K562 (cell line): ENCODE measurements around the gene REG4.

Source experiments
- GTF2E2 ChIP-seq: fragments of 200-800 bp; sonication (Bioruptor generic); IDR thresholded peaks from 2 replicates; pipeline ENCODE4 v1.6.1; 2016; ENCODE audit warnings: missing genetic modification characterization, missing compliant biosample characterization
- HNRNPK ChIP-seq: fragments of 200-400 bp; formaldehyde crosslinking; IDR thresholded peaks from one replicate; pipeline ENCODE4 v1.6.1; 2018; ENCODE audit warnings: mild to moderate bottlenecking, low read depth, low read length; ENCODE audit not compliant: poor library complexity, severe bottlenecking
- TF ChIP-seq, protein P1 (sequence below), 3 experiments: IDR thresholded peaks in 2 of 3; conservative IDR thresholded peaks in 1 of 3; 2 replicates each; pipeline ENCODE4 v1.5.1; 2011 to 2012; ENCODE audit warnings: low read length in 3 of 3, mild to moderate bottlenecking in 3 of 3, control low read depth in 2 of 3, improper control_type of control experiment in 1 of 3, inconsistent platforms in 1 of 3, low read depth in 1 of 3, mixed read lengths in 1 of 3, moderate library complexity in 1 of 3; ENCODE audit not compliant: insufficient read depth in 2 of 3

GRCh38 chr1:119797606-119798005 lies 13.7 kb downstream of the REG4 start:
- TF ChIP-seq GTF2E2 (tag) (no peak), HNRNPK (no peak)
- TF ChIP-seq, protein P1, sequence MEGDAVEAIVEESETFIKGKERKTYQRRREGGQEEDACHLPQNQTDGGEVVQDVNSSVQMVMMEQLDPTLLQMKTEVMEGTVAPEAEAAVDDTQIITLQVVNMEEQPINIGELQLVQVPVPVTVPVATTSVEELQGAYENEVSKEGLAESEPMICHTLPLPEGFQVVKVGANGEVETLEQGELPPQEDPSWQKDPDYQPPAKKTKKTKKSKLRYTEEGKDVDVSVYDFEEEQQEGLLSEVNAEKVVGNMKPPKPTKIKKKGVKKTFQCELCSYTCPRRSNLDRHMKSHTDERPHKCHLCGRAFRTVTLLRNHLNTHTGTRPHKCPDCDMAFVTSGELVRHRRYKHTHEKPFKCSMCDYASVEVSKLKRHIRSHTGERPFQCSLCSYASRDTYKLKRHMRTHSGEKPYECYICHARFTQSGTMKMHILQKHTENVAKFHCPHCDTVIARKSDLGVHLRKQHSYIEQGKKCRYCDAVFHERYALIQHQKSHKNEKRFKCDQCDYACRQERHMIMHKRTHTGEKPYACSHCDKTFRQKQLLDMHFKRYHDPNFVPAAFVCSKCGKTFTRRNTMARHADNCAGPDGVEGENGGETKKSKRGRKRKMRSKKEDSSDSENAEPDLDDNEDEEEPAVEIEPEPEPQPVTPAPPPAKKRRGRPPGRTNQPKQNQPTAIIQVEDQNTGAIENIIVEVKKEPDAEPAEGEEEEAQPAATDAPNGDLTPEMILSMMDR (IDR thresholded peaks at IDR 0.05 in 2 of 3, conservative IDR thresholded peaks at IDR 0.05 in 1 of 3; ENCODE audit: insufficient read depth in 2 of 3, low read depth in 1 of 3, low read length in 3 of 3) = no peak
